Bone marrow (tissue), 2 donors: Measurements from ENCODE around the gene SPAG16.

ENCODE experiments used
- DNase-seq, 2 donors: peaks; one replicate each; lab custom pipeline; 2025; lab: John Stamatoyannopoulos, UW

SPAG16 gene

DNA sequence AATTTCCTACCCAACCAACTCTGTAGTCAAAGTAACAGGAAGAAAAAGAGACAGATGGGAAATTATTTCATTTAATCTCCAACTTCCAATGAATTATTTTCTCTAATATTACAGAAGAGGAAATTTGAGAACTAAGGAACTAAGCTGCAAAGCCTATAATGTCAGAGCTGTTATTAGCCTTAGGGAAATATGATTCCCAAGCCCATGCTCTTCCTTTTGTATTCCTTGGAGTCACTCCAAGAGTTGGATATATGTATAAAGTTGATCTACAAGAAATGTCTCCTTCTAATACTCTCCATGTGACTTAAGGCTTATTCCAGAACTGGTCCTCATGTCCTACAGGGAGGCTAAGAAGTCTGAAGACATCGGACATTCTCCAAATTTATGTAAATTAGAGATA is 1095.0 kb downstream of the SPAG16 start:
- no peak for DNase-seq

DNA sequence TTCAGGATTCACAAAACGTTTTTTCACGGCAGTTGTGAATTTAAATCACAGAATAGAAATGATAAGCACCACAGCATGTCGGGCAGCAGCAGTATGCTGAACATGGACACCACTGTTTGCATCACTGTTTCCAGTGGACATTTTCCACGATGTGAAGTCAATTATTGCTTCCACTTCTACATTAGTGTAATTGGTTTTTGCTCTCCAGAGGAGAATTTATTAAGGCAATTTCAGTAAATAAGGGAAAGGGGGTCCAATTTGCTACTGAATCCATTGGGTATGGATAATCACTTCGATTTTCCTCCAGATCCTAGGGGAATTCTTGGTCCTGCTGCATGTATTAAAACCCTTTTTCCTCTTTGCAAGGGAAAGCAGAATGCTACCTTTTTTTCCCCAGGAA is 1096.4 kb downstream of the SPAG16 start:
- DNase-seq: no peak

DNA sequence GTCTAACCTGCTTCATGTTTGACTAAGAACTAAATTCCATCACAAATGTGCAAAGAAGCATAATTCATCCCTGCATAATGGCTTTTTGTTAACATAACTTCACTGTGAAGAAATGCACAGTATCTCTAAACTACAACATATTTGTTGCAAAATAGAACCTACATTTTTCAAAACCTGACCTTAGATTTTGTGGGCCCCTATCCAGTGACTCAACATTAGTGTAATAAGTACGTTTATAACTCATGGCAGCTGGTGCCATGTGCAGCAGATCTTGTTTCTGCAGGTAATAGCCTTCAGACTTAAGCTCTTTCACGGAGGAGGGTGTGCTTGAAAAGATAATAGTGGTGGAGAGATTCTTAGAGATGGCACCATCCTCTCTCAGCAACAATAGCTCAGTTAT is 1098.0 kb downstream of the SPAG16 start:
- DNase-seq: no peak

- no peak for DNase-seq
Observed at GRCh38 chr2:214386720-214387119, 1102.5 kb downstream of the SPAG16 start.

DNA sequence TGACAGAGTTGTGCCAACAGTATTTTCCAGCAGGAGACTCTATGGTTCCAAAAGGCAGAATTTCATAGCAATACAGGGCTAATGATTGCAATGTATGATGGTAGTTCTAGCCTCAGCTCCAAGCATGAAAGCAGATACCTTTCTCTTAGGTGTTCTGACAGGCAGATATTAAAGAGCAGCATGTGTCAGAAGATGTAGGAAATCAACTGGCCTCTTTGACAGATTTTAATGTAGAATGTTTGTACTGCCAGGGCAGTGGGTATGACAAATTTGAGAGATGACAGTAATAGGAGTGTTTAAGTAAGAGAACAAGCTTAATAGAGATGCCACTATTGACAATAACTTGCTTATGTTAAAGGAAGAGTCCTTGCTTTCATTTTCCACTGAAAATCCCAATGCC is 1105.1 kb downstream of the SPAG16 start:
- DNase-seq: no peak

DNA sequence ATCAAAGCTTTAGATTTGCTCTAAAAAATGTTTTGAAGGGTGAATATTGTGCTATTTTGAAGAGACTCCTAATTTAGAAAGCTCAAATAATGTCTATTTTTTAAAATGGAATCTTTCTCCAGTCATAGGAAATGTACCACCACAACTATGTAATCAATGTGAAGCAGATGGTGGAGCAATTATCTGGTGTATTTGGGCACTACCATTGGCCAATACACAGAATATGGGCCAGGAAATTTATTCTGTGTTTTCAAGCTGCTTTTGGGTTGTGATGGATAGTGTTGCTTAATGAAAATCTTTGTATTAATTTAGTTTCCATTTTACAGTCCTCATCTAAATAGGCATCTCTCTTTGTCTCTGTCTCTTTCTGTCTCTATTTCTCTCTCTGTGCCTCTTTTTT is 1109.5 kb downstream of the SPAG16 start:
- DNase-seq: no peak

DNA sequence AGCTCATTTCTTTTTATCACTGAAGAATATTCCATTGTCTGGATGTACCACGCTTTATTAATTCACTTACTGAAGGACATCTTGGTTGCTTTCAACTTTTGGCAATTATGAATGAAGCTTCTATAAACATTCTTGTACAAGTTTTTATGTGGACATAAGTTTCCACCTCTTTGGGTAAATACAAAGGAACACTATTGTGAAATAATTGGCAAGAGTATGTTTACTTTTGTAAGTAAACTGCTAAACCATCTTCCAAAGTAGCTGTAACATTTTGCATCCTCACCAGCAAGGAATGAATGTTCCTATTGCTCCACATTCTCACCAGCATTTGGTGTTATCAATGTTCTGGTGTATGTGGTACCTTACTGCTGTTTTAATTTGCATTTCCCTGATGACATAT is 1110.8 kb downstream of the SPAG16 start:
- DNase-seq: no peak

- no peak for DNase-seq
Observed at GRCh38 chr2:214401580-214401979, 1117.3 kb downstream of the SPAG16 start.

GRCh38 chr2:214410128-214410775 is 1126.0 kb downstream of the SPAG16 start:
- DNase-seq: no peak

- DNase-seq: no peak
Observed at GRCh38 chr2:214410918-214411554, 1126.8 kb downstream of the SPAG16 start, which contains the start of gene VWC2L. VWC2L (plus strand) TSS chr2:214411054; CDS start chr2:214414194, 3,140 bp downstream.

- no peak for DNase-seq
Observed at GRCh38 chr2:214412679-214413078, 1128.4 kb downstream of the SPAG16 start.

DNA sequence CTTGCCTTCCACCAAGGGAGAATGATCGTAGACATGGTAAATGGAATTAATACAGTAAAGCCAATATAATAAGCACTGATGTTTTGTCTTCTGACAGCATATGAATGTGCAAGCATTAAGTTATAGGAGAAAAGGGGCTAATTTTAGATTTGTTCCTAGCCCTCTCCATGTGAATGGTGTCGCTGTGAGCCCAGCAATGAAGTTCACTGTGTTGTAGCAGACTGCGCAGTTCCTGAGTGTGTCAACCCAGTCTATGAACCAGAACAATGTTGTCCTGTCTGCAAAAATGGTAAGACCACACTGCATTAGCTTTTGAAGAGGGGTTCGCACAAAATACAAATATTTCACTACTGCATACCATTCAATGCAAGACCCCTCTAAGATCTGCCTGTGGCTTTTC is 1152.2 kb downstream of the SPAG16 start:
- DNase-seq: no peak

DNA sequence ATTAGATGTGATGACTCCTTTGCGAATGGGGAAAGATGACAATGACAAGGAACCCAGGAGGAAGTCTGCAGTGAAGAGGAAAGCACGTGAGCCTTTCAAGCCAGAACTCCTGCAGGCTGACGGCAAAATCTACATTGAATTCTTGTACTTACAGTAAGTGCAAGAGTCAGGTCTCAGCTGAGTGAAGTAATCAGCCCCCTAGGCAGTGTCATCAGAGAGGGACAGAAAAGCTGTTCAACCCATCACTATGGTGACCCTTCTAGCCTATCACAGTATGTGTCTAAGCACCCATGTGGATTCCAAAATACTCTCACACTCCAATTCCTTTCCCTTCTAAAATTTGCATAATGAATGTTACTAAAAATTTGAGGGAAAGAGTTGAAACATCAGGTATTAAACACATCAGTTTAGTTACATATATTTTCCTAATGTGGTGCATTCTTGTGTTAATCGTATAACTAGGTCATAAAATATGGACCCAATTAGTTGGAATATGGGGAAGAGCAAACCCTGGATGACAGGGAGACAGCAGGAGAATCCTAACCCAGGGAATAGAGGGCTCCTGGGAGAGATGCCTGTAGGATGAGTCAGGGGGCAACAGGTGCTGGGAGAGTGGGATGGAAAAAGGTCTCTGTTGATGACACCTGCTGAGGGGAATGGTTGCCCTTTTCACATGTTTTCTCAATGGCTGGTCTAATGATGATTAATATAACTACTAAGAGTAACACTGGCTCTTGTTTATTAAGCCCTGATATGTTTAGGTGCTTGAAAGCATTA is 1166.0 kb downstream of the SPAG16 start:
- DNase-seq: no peak

DNA sequence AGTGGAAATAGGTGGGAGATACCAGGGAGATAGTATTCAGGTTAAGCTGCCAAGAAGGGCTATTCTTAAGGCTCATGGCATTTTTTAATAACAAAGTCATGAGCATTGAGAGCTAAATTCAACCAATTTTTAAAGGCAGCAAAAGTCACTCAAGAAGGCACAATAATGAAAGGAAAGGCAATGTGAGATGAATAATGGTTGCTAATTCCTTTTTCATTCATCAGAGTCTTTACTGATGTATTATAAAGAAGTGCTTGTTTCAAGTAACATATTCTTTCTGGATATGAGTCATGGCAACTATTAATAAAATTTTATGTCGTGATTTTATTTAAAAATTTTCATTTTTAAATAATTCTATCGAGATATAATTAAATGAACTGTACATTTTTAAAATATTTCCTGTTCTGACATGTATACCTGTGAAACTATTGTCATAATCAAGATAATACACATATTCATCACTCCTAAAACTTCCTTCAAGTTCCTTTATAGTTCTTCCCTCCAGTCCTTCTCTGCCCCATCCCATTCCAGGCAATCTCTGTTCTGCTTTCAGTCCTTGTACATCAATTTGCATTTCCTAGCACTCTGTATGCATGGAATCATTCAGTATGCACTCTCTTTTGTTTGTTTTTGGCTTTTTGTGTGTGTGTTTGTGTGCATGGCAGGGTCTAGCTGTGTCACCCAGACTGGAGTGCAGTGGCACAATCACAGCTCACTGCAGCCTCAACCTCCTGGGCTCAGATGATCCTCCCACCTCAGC is 1167.4 kb downstream of the SPAG16 start:
- no peak for DNase-seq
